Activated CD4-positive, alpha-beta T cell treated with anti-CD3 and anti-CD28 coated beads, Interleukin-2, amount 10 ng/mL, durations not matched to agents 7 days and 5 days (primary cell): ENCODE results near the gene CCNY. TPM values are rescaled to one million over a fixed set of nuclear protein-coding genes. Genes with fewer than 3 reads are reported as not detected.

Experiments
- CTCF ChIA-PET: fragments of 350-600 bp; sonication (Branson Sonifier 250); formaldehyde crosslinking; loops from one replicate; lab custom pipeline; 2021; ENCODE audit warnings: antibody characterized with exemption; lab: Charles Lee
- POLR2A ChIA-PET: fragments of 350-600 bp; sonication (Branson Sonifier 250); formaldehyde crosslinking; loops from one replicate; lab custom pipeline; 2021; ENCODE audit warnings: antibody characterized with exemption; lab: Charles Lee
- DNase-seq: peaks from one replicate; pipeline ENCODE4 v3.0.0-alpha.2; 2020
- H3K27ac Mint-ChIP-seq: one replicate; pipeline ENCODE4 v1.8.0; 2021; ENCODE audit warnings: mild to moderate bottlenecking, moderate library complexity, mixed read lengths
- H3K27me3 Mint-ChIP-seq: one replicate; pipeline ENCODE4 v1.8.0; 2021; ENCODE audit warnings: mixed read lengths
- H3K36me3 Mint-ChIP-seq: one replicate; pipeline ENCODE4 v1.8.0; 2021; ENCODE audit warnings: low read depth, mixed read lengths
- H3K4me1 Mint-ChIP-seq: one replicate; pipeline ENCODE4 v1.8.0; 2021; ENCODE audit warnings: mixed read lengths
- H3K4me3 Mint-ChIP-seq: one replicate; pipeline ENCODE4 v1.8.0; 2021; ENCODE audit warnings: mild to moderate bottlenecking, moderate library complexity, mixed read lengths
- H3K9me3 Mint-ChIP-seq: one replicate; pipeline ENCODE4 v1.8.0; 2021; ENCODE audit warnings: mixed read lengths
- total RNA-seq, 2 experiments: library from RNA; stranded (reverse); gene quantifications; one replicate each; pipeline ENCODE4 v1.2.3, GENCODE V29; 2021

Gene CCNY
- total RNA-seq, 2 experiments from 2014 or later: 67.4 to 76.4 TPM

DNA sequence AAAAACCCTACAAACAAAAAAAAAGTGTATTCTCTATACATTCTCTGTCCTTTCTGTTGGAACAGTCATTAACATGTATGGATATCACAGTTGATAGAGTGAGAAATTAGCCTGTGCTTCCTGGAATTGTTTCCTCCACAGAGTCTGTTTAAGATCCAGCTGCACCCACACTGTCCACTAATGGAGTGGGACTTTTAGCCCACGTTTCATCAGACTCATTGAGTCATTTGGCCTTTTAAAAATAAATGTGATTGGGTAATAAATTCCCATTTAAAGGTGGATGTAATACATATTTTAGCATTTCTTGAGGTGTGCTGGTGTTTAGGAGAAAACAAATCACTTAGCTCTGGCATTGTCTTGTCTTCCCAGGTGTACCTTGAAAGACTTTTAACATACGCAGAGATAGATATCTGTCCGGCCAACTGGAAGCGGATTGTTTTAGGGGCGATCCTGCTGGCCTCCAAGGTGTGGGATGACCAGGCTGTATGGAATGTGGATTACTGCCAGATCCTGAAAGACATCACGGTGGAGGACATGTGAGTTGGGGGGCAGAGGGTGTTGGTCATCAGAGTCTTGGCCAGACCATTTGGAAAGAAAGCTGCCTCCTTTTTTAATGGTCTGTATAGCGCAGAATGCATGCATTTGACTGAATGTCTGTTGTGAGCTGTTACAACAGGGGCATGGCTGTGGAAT lies 216.5 kb downstream of the CCNY start:
- Mint-ChIP-seq H3K36me3 (peaks cover 8% of the 10 kb centered on the region), H3K4me1 (no peaks in the 10 kb centered on the region), H3K4me3 (no peak overlapping the region), H3K27me3 (no peaks in the 10 kb centered on the region), H3K9me3 (no peaks in the 10 kb centered on the region), H3K27ac (no peak overlapping the region)
- CTCF ChIA-PET: interaction anchor here (0.6 to 1.3 kb wide), 3 partner anchors 9 to 565 kb away, joined by 3 to 7 read pairs (median 3); no protein-coding TSS in a partner anchor
- DNase-seq: no peak
- POLR2A ChIA-PET: no interaction called here

DNA sequence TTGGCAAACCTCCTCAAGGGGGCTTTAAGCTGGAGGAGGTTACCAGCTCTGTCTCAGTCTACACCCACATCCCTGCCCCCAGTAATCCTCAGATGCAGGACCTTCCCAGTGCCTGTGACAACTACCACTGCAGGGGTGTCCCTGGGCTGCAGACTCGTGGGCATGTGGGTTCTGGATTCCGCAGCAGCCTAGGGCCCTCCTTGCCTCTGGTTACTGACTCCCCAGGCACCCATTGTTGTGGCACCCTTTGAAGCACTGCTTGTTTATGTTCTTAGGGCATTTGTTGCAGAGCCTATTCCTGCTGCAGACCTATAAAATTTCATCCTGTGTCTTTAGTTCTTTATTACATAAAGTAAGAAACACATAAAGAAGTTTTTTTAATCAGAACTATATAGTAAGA lies 217.7 kb downstream of the CCNY start:
- Mint-ChIP-seq H3K9me3 (no peaks in the 10 kb centered on the region), H3K4me3 (no peak overlapping the region), H3K27ac (no peak overlapping the region), H3K27me3 (no peaks in the 10 kb centered on the region), H3K4me1 (no peaks in the 10 kb centered on the region), H3K36me3 (peaks cover 8% of the 10 kb centered on the region)
- ChIA-PET POLR2A (no interaction called here), CTCF (interaction anchor here (1.0 kb wide), 1 partner anchor 8 kb away, joined by 3 read pairs; no protein-coding TSS in a partner anchor)
- DNase-seq: no peak

DNA sequence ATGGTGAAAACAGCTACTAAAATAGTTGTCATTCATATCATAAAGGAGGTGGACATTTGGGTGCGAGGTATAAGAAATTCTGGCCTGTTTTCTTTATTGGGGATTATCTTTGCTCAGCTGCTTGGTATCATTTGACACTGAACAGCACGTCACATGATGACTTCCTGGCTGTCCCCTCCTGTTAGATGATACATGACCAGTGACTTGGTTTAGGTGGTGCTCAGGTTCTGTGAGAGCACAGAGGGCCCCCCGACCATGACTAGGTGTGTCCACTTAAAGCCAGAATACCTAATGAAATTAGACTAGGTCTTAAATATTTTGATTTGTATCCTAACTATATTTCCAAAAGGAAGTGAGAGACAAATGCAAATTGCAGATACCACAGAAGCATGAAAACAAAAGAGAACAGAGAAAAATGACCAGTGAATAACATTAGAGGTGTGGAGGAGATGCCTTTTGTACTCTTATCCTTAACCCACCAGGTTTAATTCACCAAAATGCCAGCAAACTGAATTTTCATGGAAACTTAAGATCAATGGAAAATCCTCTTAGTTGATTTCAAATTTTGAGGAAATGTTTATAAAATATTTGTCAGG lies 218.2 kb downstream of the CCNY start:
- Mint-ChIP-seq H3K4me1 (no peaks in the 10 kb centered on the region), H3K27me3 (no peaks in the 10 kb centered on the region), H3K36me3 (peaks cover 8% of the 10 kb centered on the region), H3K27ac (no peak overlapping the region), H3K4me3 (no peak overlapping the region), H3K9me3 (no peaks in the 10 kb centered on the region)
- CTCF ChIA-PET: no interaction called here
- no peak for DNase-seq
- POLR2A ChIA-PET: no interaction called here

DNA sequence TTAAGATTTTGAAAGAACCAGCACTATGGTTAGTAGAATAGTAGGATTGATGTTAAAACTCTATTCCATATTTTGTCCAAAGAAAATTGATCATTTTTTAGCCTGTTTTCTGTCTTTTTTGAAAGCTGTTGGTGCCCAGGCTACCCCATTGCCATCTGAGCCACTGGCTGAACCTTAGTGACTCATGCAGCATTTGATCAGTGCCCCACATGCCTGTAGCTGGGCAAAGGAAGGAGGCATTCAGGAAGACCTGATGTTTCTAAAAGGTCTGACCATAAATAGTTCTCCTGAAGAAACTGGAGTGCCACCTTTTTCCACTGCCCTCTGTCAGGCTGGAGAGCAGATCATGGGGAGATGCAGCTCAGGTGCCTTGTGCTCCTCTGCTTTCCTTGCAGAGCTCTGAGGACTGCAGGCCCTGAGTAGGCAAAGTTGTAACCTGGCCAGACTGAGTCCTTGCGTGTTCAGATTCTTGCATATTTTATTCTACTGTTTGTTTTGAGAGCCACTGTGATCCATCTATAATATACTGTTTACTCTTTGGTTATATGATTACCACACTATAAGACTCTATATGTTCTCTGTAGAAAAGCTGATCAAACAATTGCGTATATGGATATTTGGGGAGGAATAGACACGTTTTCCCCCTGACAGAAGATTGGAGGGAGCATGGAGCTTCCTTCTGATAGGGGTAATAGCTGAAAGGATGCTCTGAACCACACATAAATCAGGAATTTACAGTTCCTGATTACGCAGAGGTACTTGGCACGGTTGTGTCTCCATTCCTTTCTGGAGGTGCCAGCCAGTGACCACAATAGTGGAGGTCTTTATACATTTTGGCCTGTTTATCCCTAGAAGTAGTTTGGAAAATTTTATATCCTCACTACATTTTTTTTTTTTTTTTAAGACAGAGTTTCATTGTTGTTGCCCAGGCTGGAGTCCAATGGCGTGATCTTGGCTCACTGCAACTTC lies 219.9 kb downstream of the CCNY start:
- H3K9me3 Mint-ChIP-seq: no peaks in the 10 kb centered on the region
- H3K36me3 Mint-ChIP-seq: peaks cover 9% of the 10 kb centered on the region
- POLR2A ChIA-PET: no interaction called here
- H3K27me3 Mint-ChIP-seq: no peaks in the 10 kb centered on the region
- H3K4me3 Mint-ChIP-seq: no peak overlapping the region
- H3K27ac Mint-ChIP-seq: no peak overlapping the region
- no peaks in the 10 kb centered on the region for H3K4me1 Mint-ChIP-seq
- CTCF ChIA-PET: interaction anchor here (1.5 kb wide), 1 partner anchor 13 kb away, joined by 5 read pairs; no protein-coding TSS in a partner anchor
- no peak for DNase-seq

DNA sequence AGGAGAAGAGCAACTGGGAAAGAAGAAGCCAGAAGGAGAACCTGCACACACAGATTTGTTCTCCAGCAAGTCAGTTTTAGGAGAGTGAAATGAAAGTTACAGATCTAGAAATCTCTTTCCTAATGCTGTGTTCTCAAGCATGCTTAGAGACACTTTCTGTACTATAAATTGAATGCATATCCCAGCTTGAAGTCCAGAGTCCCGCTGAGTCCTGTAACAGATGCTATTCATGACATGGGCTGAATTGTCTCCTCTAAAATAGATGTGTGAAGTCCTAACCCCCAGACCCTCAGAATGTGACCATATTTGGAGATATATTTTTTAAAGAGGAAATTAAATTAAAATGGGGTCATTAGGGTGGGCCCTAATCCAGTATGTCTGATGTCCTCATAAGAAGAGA lies 222.0 kb downstream of the CCNY start:
- Mint-ChIP-seq H3K4me1 (peaks cover 2% of the 10 kb centered on the region), H3K27ac (no peak overlapping the region), H3K27me3 (no peaks in the 10 kb centered on the region), H3K4me3 (no peak overlapping the region), H3K36me3 (peaks cover 13% of the 10 kb centered on the region), H3K9me3 (no peaks in the 10 kb centered on the region)
- POLR2A ChIA-PET: no interaction called here
- CTCF ChIA-PET: no interaction called here
- no peak for DNase-seq

DNA sequence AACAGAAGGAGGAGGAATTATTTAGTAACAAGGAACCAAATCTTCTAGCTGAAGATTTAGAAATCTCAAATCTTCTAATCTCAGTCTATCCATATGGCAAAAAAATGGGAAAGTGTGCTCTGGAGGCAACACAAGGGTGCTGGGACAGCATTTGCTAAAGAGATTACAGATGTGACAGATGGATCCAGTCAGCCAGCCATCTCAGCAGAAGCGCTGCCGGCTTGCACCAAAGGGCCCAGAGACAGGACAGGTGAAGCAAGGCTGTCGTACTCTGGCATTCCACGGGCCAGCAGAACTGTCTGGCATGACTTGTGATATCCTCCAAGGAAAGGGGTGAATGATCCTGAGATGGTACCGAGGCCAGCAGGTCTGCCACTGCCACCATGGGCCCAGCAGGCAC lies 223.1 kb downstream of the CCNY start:
- ChIA-PET CTCF (no interaction called here), POLR2A (no interaction called here)
- Mint-ChIP-seq H3K27me3 (no peaks in the 10 kb centered on the region), H3K9me3 (no peaks in the 10 kb centered on the region), H3K4me1 (peaks cover 6% of the 10 kb centered on the region), H3K27ac (no peak overlapping the region), H3K4me3 (no peak overlapping the region), H3K36me3 (peaks cover 15% of the 10 kb centered on the region)
- no peak for DNase-seq

DNA sequence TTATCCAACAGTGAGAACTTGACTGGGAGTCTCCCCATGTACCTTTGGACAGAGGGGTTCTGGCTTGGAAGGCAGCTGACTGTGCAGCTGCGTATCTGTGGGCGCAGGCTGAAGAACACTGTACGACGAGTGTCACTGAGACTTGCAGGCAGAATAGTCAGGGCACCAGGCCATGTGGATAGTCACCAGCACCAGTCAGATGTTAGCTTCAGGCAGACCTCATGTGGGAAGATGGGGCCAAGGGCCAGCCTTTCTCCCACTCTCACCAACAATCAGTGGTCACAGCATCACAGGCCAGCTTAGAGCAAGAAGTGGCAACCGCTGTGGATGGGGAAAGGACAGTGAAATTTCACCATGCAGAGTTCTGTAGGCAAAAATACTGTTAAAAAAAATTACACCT lies 225.4 kb downstream of the CCNY start:
- no peak overlapping the region for H3K4me3 Mint-ChIP-seq
- peak overlapping the region; percentile 41 for H3K27ac Mint-ChIP-seq
- peaks cover 13% of the 10 kb centered on the region for H3K36me3 Mint-ChIP-seq
- peaks cover 11% of the 10 kb centered on the region for H3K4me1 Mint-ChIP-seq
- CTCF ChIA-PET: interaction anchor here (0.6 to 1.2 kb wide), 2 partner anchors 8 to 321 kb away, joined by 3 read pairs; no protein-coding TSS in a partner anchor
- no peaks in the 10 kb centered on the region for H3K9me3 Mint-ChIP-seq
- no peaks in the 10 kb centered on the region for H3K27me3 Mint-ChIP-seq
- DNase-seq: no peak
- POLR2A ChIA-PET: no interaction called here

DNA sequence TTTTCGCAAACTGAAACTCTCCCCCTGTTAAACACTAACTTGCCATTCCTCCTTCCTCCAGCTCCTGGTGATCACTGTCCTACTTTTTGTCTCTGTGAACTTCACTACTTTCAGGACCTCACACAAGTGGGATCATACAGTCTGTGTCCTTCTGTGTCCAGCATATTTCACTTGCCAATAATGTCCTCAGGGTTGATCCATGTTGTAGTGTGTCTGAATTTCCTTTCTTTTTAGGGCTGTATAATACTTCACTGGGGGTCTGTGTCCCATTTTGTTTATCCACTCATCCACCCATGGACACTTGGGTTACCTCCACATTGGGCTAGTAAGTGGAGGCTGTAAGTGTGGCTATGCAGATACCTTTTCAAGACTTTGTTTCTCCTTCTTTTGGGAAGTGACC lies 226.1 kb downstream of the CCNY start:
- ChIA-PET CTCF (interaction anchor here (1.1 to 1.4 kb wide), 5 partner anchors 9 to 436 kb away, joined by 3 to 7 read pairs (median 3); partner anchors contain the start of gene CREM), POLR2A (no interaction called here)

DNA sequence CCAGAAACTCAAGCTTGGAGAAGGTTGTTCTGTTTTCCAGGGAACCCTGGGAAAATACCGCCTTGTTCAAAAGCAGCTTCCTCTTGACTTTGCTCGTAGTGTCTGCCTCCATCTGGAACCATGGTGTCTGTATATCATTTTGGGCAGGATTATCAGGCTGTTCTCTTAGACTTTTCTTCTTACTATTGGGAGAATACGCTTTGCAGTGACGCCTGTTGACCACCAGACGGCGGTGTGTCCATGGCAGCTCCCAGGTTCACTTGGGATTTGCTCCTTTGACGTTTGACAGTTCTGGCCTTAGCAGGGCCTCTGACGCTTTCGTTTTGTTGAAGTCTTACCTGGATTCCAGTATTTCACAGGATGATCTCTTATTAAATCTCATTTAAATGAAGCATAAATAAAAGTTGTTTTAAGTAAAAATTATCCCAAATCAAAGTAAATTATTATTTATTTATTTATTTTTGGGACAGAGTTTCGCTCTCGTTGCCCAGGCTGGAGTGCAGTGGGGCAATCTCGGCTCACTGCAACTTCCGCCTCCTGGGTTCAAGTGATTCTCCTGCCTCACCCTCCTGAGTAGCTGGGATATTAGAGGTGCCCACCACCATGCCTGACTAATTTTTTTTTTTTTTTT lies 227.1 kb downstream of the CCNY start:
- CTCF ChIA-PET: interaction anchor here (0.8 to 2.0 kb wide), 8 partner anchors 10 to 437 kb away, joined by 3 to 8 read pairs (median 5); partner anchors contain the start of gene CREM
- H3K4me1 Mint-ChIP-seq: peaks cover 11% of the 10 kb centered on the region
- no peaks in the 10 kb centered on the region for H3K27me3 Mint-ChIP-seq
- H3K4me3 Mint-ChIP-seq: no peak overlapping the region
- H3K9me3 Mint-ChIP-seq: no peaks in the 10 kb centered on the region
- peak; percentile 50 for DNase-seq
- POLR2A ChIA-PET: no interaction called here
- no peak overlapping the region for H3K27ac Mint-ChIP-seq
- H3K36me3 Mint-ChIP-seq: peaks cover 11% of the 10 kb centered on the region

More for the DNA sequence above, 226.1 kb downstream of the CCNY start:
- Mint-ChIP-seq H3K27ac (no peak overlapping the region), H3K4me3 (no peak overlapping the region), H3K4me1 (peaks cover 11% of the 10 kb centered on the region), H3K36me3 (peaks cover 11% of the 10 kb centered on the region), H3K9me3 (no peaks in the 10 kb centered on the region), H3K27me3 (no peaks in the 10 kb centered on the region)
- no peak for DNase-seq

DNA sequence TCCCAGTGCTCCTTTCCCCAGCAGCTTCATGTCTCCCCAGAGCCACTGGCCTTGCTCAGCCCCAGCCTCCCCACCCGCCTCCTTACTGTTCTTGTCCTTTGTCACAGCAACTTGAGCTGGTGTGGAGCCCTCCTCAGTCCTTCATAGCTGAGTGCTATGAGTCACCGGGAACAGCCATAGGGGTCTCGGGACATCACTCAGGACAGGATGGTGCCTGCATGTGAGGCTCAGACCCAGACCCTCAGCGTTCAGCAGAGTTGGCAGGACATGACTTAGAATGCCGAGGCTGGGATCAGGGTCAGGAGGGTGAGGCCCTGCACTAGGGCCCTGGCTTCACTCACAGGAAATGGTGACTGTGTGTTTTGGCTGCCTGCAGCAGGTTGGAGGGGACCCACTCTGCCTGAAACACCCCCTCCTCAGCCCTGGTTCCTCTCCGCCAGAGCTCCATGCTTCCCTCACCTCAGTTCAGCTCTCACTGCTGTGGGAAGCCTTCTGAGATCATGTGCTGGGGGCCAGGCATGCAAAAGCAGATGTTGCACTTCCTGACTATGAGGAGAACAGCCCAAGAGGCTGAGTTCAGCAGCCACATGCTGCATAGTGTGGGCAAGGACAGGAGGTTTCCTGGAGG lies 228.1 kb downstream of the CCNY start:
- Mint-ChIP-seq H3K27ac (peak overlapping the region; percentile 57), H3K27me3 (no peaks in the 10 kb centered on the region), H3K36me3 (peaks cover 15% of the 10 kb centered on the region), H3K4me1 (peaks cover 11% of the 10 kb centered on the region), H3K9me3 (no peaks in the 10 kb centered on the region), H3K4me3 (no peak overlapping the region)
- ChIA-PET CTCF (interaction anchor here (1.2 to 2.0 kb wide), 3 partner anchors 9 to 244 kb away, joined by 3 to 8 read pairs (median 5); no protein-coding TSS in a partner anchor), POLR2A (interaction anchor here (0.5 kb wide), 1 partner anchor 7 kb away, joined by 9 read pairs; no protein-coding TSS in a partner anchor)
- DNase-seq: no peak

DNA sequence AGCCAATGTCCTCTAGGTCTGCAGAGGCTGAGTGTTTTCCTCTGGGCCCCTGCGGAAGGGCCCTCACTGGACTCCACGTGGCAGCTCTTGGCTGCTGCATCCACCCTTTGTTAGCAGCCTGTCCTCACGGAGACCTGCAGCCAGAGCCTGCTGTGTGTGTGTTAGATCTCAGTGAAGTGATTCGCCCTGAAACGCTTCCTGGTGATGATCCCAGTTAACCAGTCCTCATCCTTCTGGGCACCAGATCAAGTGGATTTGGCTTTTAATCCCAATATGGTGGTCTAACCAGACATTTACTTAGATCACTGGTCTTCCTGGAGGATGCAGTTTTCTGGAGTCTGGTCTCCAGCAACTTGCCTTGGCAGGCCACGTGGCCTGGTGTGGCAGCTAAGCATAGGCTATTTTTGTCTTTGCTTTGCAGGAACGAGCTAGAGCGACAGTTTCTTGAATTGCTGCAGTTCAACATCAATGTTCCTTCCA lies 229.3 kb downstream of the CCNY start:
- H3K4me3 Mint-ChIP-seq: no peak overlapping the region
- peaks cover 11% of the 10 kb centered on the region for H3K4me1 Mint-ChIP-seq
- H3K27me3 Mint-ChIP-seq: no peaks in the 10 kb centered on the region
- DNase-seq: no peak
- H3K9me3 Mint-ChIP-seq: no peaks in the 10 kb centered on the region
- H3K36me3 Mint-ChIP-seq: peaks cover 18% of the 10 kb centered on the region
- POLR2A ChIA-PET: no interaction called here
- peak overlapping the region; percentile 50 for H3K27ac Mint-ChIP-seq
- CTCF ChIA-PET: interaction anchor here (0.7 kb wide), 1 partner anchor 92 kb away, joined by 3 read pairs; no protein-coding TSS in a partner anchor
